Smooth muscle cell (in vitro differentiated cells): ENCODE results near the gene H2BK1. TPM values are rescaled to one million over a fixed set of nuclear protein-coding genes. Genes with fewer than 3 reads are reported as not detected.

Experiments
- DNase-seq: peaks from one replicate; lab custom pipeline; 2025; ENCODE audit not compliant: unreplicated experiment; lab: John Stamatoyannopoulos, UW
- H2AFZ ChIP-seq: fragments of 200-600 bp; sonication (generic); 2 replicates; pipeline ENCODE4 v1.6.0; 2016; ENCODE audit warnings: antibody characterized with exemption, low read depth, mild to moderate bottlenecking
- H3F3A ChIP-seq: fragments of 200-600 bp; sonication (generic); 2 replicates; pipeline ENCODE4 v1.6.0; 2017; ENCODE audit warnings: antibody characterized with exemption, low read depth
- H3K27ac ChIP-seq: fragments of 200-600 bp; sonication (generic); 2 replicates; pipeline ENCODE4 v1.5.1; 2016; ENCODE audit warnings: low read depth, mild to moderate bottlenecking
- H3K27me3 ChIP-seq: fragments of 200-600 bp; sonication (generic); 2 replicates; pipeline ENCODE4 v1.6.1; 2016; ENCODE audit warnings: low read depth, mild to moderate bottlenecking
- H3K36me3 ChIP-seq: fragments of 200-600 bp; sonication (generic); 2 replicates; pipeline ENCODE4 v1.5.1; 2016; ENCODE audit warnings: low read depth
- H3K4me1 ChIP-seq: fragments of 200-600 bp; sonication (generic); 2 replicates; pipeline ENCODE4 v1.5.1; 2016; ENCODE audit warnings: low read depth
- H3K4me2 ChIP-seq: fragments of 200-600 bp; sonication (generic); 2 replicates; pipeline ENCODE4 v1.6.0; 2016; ENCODE audit warnings: mild to moderate bottlenecking
- H3K4me3 ChIP-seq: fragments of 200-600 bp; sonication (generic); 2 replicates; pipeline ENCODE4 v1.5.1; 2016; ENCODE audit warnings: mild to moderate bottlenecking
- H3K79me2 ChIP-seq: fragments of 200-600 bp; sonication (generic); 2 replicates; pipeline ENCODE4 v1.6.0; 2016; ENCODE audit warnings: low read depth, mild to moderate bottlenecking
- H3K9ac ChIP-seq: fragments of 200-600 bp; sonication (generic); 2 replicates; pipeline ENCODE4 v1.6.0; 2016; ENCODE audit warnings: low read depth
- H3K9me3 ChIP-seq: fragments of 200-600 bp; sonication (generic); replicated peaks from 2 replicates; pipeline ENCODE4 v1.5.1; 2016; ENCODE audit warnings: low read depth
- H4K20me1 ChIP-seq: fragments of 200-600 bp; sonication (generic); 2 replicates; pipeline ENCODE4 v1.6.0; 2016; ENCODE audit warnings: low read depth
- WGBS: methylation state at CpG from one replicate; pipeline ENCODE4 v1.1.7; 2016; ENCODE audit warnings: low lambda C conversion rate; 5-methylcytosine and 5-hydroxymethylcytosine counted together
- polyA plus RNA-seq: library from polyadenylated mRNA; unstranded; fragments of >200 nt; fragmentation: Nextera tagmentation; extraction: Ambion mirVana; gene quantifications from 2 replicates; pipeline ENCODE4 v1.2.1, GENCODE V29; 2016
- total RNA-seq: library from RNA; depleted of rRNA; stranded (reverse); fragments of >200 nt; gene quantifications from 2 replicates; pipeline ENCODE4 v1.2.3, GENCODE V29; 2014
- TF ChIP-seq, protein P1 (sequence below): fragments of 200-600 bp; sonication (generic); IDR thresholded peaks from 2 replicates; pipeline ENCODE4 v1.5.1; 2017; ENCODE audit warnings: borderline replicate concordance, mild to moderate bottlenecking, antibody characterized with exemption; ENCODE audit not compliant: insufficient read depth, poor library complexity, severe bottlenecking

The H2BK1 gene
- total and polyA plus RNA-seq, 2 experiments from 2014 or later = not detected

DNA sequence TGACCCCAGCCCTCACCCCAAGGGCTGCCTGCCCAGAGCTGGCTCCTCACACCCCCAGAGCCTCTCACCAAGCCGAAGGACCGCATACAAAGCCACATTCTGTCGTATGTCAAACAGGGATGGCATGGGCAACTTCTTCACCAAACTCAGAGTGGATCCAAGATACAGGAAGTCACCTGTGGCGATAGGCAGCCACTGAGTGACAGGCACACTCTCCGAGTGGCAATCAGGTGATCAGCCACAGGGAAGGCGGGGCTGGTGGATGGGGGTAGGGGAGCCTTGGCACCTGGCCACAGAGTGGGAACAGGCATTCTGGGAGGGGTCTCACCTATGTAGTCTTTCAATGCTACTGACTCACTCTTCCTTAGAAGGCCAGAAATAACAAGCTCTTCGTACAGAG is 16.1 kb downstream of the H2BK1 start:
- Histone ChIP-seq H3K27ac (no peak overlapping the region), H4K20me1 (no peaks in the 10 kb centered on the region), H3K9ac (no peak overlapping the region), H3K9me3 (no peaks in the 10 kb centered on the region), H3K4me2 (no peak overlapping the region), H3K79me2 (no peaks in the 10 kb centered on the region), H2AFZ (no peak overlapping the region), H3K27me3 (peaks cover 31% of the 10 kb centered on the region), H3F3A (no peaks in the 10 kb centered on the region), H3K4me1 (no peaks in the 10 kb centered on the region), H3K4me3 (no peak overlapping the region), H3K36me3 (no peaks in the 10 kb centered on the region)
- no peak for DNase-seq
- TF ChIP-seq, protein P1, sequence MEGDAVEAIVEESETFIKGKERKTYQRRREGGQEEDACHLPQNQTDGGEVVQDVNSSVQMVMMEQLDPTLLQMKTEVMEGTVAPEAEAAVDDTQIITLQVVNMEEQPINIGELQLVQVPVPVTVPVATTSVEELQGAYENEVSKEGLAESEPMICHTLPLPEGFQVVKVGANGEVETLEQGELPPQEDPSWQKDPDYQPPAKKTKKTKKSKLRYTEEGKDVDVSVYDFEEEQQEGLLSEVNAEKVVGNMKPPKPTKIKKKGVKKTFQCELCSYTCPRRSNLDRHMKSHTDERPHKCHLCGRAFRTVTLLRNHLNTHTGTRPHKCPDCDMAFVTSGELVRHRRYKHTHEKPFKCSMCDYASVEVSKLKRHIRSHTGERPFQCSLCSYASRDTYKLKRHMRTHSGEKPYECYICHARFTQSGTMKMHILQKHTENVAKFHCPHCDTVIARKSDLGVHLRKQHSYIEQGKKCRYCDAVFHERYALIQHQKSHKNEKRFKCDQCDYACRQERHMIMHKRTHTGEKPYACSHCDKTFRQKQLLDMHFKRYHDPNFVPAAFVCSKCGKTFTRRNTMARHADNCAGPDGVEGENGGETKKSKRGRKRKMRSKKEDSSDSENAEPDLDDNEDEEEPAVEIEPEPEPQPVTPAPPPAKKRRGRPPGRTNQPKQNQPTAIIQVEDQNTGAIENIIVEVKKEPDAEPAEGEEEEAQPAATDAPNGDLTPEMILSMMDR = no peak
- WGBS = 85% methylated on average over 7 of the region's 7 CpGs

DNA sequence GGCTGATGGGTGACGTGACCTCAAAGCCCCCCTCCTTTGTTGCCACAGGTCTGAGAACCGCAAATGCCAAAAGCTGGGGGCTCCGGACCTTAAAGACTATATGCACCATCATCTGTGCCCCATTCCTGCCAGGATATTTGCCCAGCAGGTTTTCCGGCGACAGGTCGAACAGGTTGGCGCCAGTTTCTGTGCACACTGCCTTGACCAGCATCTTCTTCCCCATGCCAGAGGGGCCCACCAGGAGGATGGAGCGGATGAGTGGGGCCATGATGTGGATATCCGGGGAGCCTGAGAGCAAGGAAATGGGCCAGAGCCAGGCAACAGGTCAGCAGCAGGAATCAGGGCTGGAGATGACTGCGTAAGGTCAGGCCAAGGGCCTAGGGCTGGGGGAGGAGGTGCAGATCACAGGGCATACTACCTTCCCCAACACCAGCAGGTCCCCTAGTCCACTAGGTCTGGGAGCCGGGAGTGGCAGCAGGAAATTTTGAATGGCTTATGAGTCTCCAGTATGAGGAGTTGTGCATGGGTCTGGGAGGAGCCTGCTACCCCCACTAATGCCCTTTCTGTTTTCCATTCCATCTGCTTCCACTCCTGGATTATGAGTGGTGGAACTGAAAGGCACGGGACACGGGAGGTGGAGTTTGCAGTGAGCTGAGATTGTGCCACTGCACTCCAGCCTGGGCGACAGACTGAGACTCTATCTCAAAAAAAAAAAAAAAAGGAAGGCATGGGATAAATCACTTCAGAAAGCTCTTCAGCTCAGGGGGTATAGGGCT is 16.9 kb downstream of the H2BK1 start:
- DNase-seq = no peak
- H3K79me2 ChIP-seq = no peaks in the 10 kb centered on the region
- TF ChIP-seq, protein P1 = no peak
- H2AFZ ChIP-seq = no peak overlapping the region
- H3F3A ChIP-seq = no peaks in the 10 kb centered on the region
- H3K27me3 ChIP-seq = peaks cover 31% of the 10 kb centered on the region
- no peaks in the 10 kb centered on the region for H4K20me1 ChIP-seq
- H3K36me3 ChIP-seq = no peaks in the 10 kb centered on the region
- H3K27ac ChIP-seq = no peak overlapping the region
- no peaks in the 10 kb centered on the region for H3K9me3 ChIP-seq
- whole genome bisulfite sequencing = 94% methylated on average over 14 of the region's 14 CpGs
- H3K4me3 ChIP-seq = no peak overlapping the region
- H3K4me1 ChIP-seq = no peaks in the 10 kb centered on the region
- H3K4me2 ChIP-seq = no peak overlapping the region
- no peak overlapping the region for H3K9ac ChIP-seq

DNA sequence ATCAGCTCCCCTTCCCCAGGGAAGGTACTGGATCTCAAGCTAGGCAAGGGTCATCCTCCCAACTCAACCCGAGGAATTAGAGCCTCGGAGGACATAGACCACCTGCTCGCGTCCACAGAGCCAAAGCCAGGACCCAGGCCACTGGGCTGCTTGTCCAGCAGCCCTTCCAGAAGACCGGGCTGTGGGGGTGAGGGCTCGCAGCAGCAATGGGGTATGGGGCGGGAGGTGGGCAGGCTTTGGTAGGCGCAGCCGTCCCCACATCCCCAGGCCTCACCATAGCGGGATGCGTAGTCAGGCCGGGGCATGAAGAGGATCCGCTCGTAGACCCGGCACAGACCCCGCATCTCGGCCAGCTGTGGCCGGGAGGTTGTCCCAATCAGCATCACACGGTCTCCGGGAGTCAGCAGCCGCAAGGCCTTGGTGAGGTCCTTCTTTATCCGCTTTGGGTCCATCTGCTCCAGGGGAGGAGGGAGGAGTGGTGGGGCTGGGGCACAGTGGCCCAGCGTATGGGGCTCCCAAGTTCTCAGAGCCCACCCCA is 18.2 kb downstream of the H2BK1 start:
- H3K27me3 ChIP-seq = peaks cover 29% of the 10 kb centered on the region
- no peak for DNase-seq
- H3K4me2 ChIP-seq = no peak overlapping the region
- H3K79me2 ChIP-seq = no peaks in the 10 kb centered on the region
- no peak overlapping the region for H2AFZ ChIP-seq
- no peak overlapping the region for H3K27ac ChIP-seq
- H4K20me1 ChIP-seq = no peaks in the 10 kb centered on the region
- H3K36me3 ChIP-seq = no peaks in the 10 kb centered on the region
- no peaks in the 10 kb centered on the region for H3F3A ChIP-seq
- H3K9ac ChIP-seq = no peak overlapping the region
- WGBS = 97% methylated on average over 22 of the region's 23 CpGs
- H3K4me1 ChIP-seq = no peaks in the 10 kb centered on the region
- H3K4me3 ChIP-seq = no peak overlapping the region
- TF ChIP-seq, protein P1 = no peak
- H3K9me3 ChIP-seq = no peaks in the 10 kb centered on the region

DNA sequence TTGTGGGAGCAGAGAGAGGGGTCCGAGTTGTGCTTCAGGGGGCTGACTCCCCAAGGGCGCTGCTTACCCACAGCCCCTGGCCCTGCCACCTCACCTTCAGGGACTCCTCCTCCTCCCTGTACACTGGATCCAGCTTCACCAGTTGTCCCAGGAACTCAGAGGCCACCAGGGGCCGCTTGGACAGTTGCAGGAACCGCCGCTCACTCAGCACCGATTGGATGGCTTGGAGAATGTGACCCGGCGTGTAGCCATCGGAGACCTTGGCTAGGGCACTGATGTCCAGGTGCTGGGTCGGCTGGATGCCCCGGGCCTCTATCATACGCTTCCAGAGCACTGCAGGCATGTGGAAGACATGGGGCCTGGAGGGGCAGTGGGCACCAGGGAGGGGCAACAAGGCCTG is 18.7 kb downstream of the H2BK1 start:
- Histone ChIP-seq H3K36me3 (no peaks in the 10 kb centered on the region), H3K27me3 (peaks cover 24% of the 10 kb centered on the region), H3F3A (no peaks in the 10 kb centered on the region), H3K27ac (no peak overlapping the region), H4K20me1 (no peaks in the 10 kb centered on the region), H2AFZ (no peak overlapping the region), H3K4me1 (no peaks in the 10 kb centered on the region), H3K79me2 (no peaks in the 10 kb centered on the region), H3K4me3 (no peak overlapping the region), H3K9me3 (no peaks in the 10 kb centered on the region), H3K4me2 (no peak overlapping the region), H3K9ac (no peak overlapping the region)
- TF ChIP-seq, protein P1 = no peak
- 84% methylated on average over 12 of the region's 12 CpGs for WGBS
- no peak for DNase-seq
